ENCODE data around the gene LMF1. TPM values are rescaled to one million over a fixed set of nuclear protein-coding genes. Genes with fewer than 3 reads are reported as not detected.

Gene LMF1
- total and polyA plus RNA-seq, 12 donors = 5.1 to 15.4 (median 7.6) TPM

GRCh38 chr16:852451-853185 lies 118.2 kb downstream of the LMF1 start:
- H3K36me3 ChIP-seq = no peaks in the 10 kb centered on the region
- H3K4me1 ChIP-seq = no peaks in the 10 kb centered on the region
- TF ChIP-seq CTCF (IDR thresholded peaks at IDR 0.05) = no peak
- 89 to 92% methylated on average over 32 of the region's 32 CpGs for WGBS, 2 donors
- H3K4me3 ChIP-seq = no peak overlapping the region
- ATAC-seq (peak in 1 of 8 donors; percentile 10), DNase-seq (no peak)
- H3K27ac ChIP-seq = no peak overlapping the region
- H3K9me3 ChIP-seq = peaks cover 0 to 35% (median 0%) of the 10 kb centered on the region in 11 donors
- peaks cover 0 to 6% (median 0%) of the 10 kb centered on the region in 7 donors for H3K27me3 ChIP-seq
- intact Hi-C loops (cut with DNase I) = no loop called here

- no peak for TF ChIP-seq CTCF (IDR thresholded peaks at IDR 0.05)
- peaks cover 0 to 31% (median 0%) of the 10 kb centered on the region in 11 donors for H3K9me3 ChIP-seq
- no peaks in the 10 kb centered on the region for H3K4me1 ChIP-seq
- intact Hi-C loops (cut with DNase I) = no loop called here
- H3K36me3 ChIP-seq = no peaks in the 10 kb centered on the region
- ATAC-seq = peak in 1 of 8 donors; percentile 21
- peaks cover 0 to 6% (median 0%) of the 10 kb centered on the region in 7 donors for H3K27me3 ChIP-seq
- no peak overlapping the region for H3K4me3 ChIP-seq
- H3K27ac ChIP-seq = no peak overlapping the region
- DNase-seq = no peak
- 79 to 82% methylated on average over 17 of the region's 17 CpGs for WGBS, 2 donors
Observed at GRCh38 chr16:851871-852270, 118.9 kb downstream of the LMF1 start.

GRCh38 chr16:851209-851810 lies 119.5 kb downstream of the LMF1 start:
- Histone ChIP-seq H3K9me3 (peaks cover 0 to 31% (median 0%) of the 10 kb centered on the region in 11 donors), H3K27ac (no peak overlapping the region), H3K4me3 (no peak overlapping the region), H3K27me3 (peaks cover 0 to 6% (median 0%) of the 10 kb centered on the region in 7 donors), H3K4me1 (no peaks in the 10 kb centered on the region), H3K36me3 (no peaks in the 10 kb centered on the region)
- ATAC-seq = peak in 1 of 8 donors; percentile 14
- intact Hi-C loops (cut with DNase I) = no loop called here
- no peak for TF ChIP-seq CTCF (IDR thresholded peaks at IDR 0.05)
- peak in 1 of 2 donors; percentile 2 for DNase-seq
- 86 to 91% methylated on average over 11 of the region's 11 CpGs for WGBS, 2 donors

GRCh38 chr16:850668-851067 lies 120.1 kb downstream of the LMF1 start:
- WGBS, 2 donors = 91 to 92% methylated on average over 31 of the region's 31 CpGs
- H3K4me1 ChIP-seq = no peaks in the 10 kb centered on the region
- H3K4me3 ChIP-seq = no peak overlapping the region
- DNase-seq (no peak), ATAC-seq (no peak)
- H3K9me3 ChIP-seq = peaks cover 0 to 31% (median 0%) of the 10 kb centered on the region in 11 donors
- intact Hi-C loops (cut with DNase I) = no loop called here
- no peak overlapping the region for H3K27ac ChIP-seq
- H3K27me3 ChIP-seq = peaks cover 0 to 6% (median 0%) of the 10 kb centered on the region in 7 donors
- H3K36me3 ChIP-seq = no peaks in the 10 kb centered on the region
- TF ChIP-seq CTCF (IDR thresholded peaks at IDR 0.05) = no peak

Measured in heart right ventricle (tissue), 16 donors.